H1 (cell line): Measurements from ENCODE around the gene SYT13. TPM values are rescaled to one million over a fixed set of nuclear protein-coding genes. Genes with fewer than 3 reads are reported as not detected.
A peak's percentile ranks its signal among the peaks of the same experiment; 100 is the strongest.

ENCODE experiments used
- BCL11A ChIP-seq, 2 experiments: IDR thresholded peaks; one replicate each; pipeline ENCODE4 v1.6.1; 2011; ENCODE audit warnings: low read depth in 2 of 2, low read length in 2 of 2, mild to moderate bottlenecking in 2 of 2
- BRCA1 ChIP-seq: IDR thresholded peaks from 2 replicates; pipeline ENCODE4 v1.6.1; 2012; ENCODE audit warnings: low read depth, low read length, improper control_type of control experiment
- CBX5 ChIP-seq: fragments of 300-800, 300-1000 bp; sonication (generic); IDR thresholded peaks from 2 replicates; pipeline ENCODE4 v1.7.1; 2016; ENCODE audit warnings: antibody characterized with exemption, low read length, low read depth
- CHD2 ChIP-seq: IDR thresholded peaks from 2 replicates; pipeline ENCODE4 v1.6.1; 2012; ENCODE audit warnings: low read length, improper control_type of control experiment
- CREB1 ChIP-seq: IDR thresholded peaks from 2 replicates; pipeline ENCODE4 v1.6.1; 2012; ENCODE audit warnings: inconsistent platforms
- EGR1 ChIP-seq: IDR thresholded peaks from 2 replicates; pipeline ENCODE4 v1.6.1; 2011; ENCODE audit warnings: low read depth, low read length, borderline replicate concordance
- FOSL1 ChIP-seq: IDR thresholded peaks from 2 replicates; pipeline ENCODE4 v1.6.1; 2011; ENCODE audit warnings: mild to moderate bottlenecking, low read depth, low read length, moderate library complexity; ENCODE audit not compliant: insufficient read depth
- MAFK ChIP-seq: IDR thresholded peaks from 2 replicates; pipeline ENCODE4 v1.6.1; 2012; ENCODE audit warnings: low read depth, mild to moderate bottlenecking, improper control_type of control experiment, low read length
- NANOG ChIP-seq: IDR thresholded peaks from 2 replicates; pipeline ENCODE4 v1.6.1; 2011; ENCODE audit warnings: low read length, low read depth, mild to moderate bottlenecking, inconsistent platforms; ENCODE audit not compliant: insufficient read depth, poor library complexity, severe bottlenecking
- POLR2A ChIP-seq, 2 experiments: IDR thresholded peaks; 1 replicate in 1 of 2; 2 replicates in 1 of 2; pipeline ENCODE4 v1.6.1; 2011; ENCODE audit warnings: low read depth in 2 of 2, low read length in 2 of 2, mild to moderate bottlenecking in 2 of 2; ENCODE audit errors: control extremely low read depth in 1 of 2
- RXRA ChIP-seq: IDR thresholded peaks from 2 replicates; pipeline ENCODE4 v1.6.1; 2011; ENCODE audit warnings: low read depth, mild to moderate bottlenecking, low read length, moderate library complexity; ENCODE audit not compliant: insufficient read depth
- SP1 ChIP-seq: IDR thresholded peaks from 2 replicates; pipeline ENCODE4 v1.6.1; 2011; ENCODE audit warnings: low read depth, low read length
- SP4 ChIP-seq: IDR thresholded peaks from 2 replicates; pipeline ENCODE4 v1.6.1; 2012; ENCODE audit warnings: low read length, inconsistent platforms
- SRF ChIP-seq: IDR thresholded peaks from 2 replicates; pipeline ENCODE4 v1.6.1; 2011; ENCODE audit warnings: mild to moderate bottlenecking, low read depth, low read length, moderate library complexity
- SUZ12 ChIP-seq: fragments of 200-600 bp; sonication (generic); IDR thresholded peaks from 2 replicates; pipeline ENCODE4 v1.6.1; 2012; ENCODE audit warnings: mild to moderate bottlenecking, inconsistent platforms, low read length, moderate library complexity, mixed read lengths
- TAF7 ChIP-seq: optimal IDR thresholded peaks from 2 replicates; pipeline ENCODE3; 2011; ENCODE audit warnings: low read depth, mild to moderate bottlenecking, inconsistent platforms, low read length, moderate library complexity, borderline replicate concordance
- TBP ChIP-seq: IDR thresholded peaks from 2 replicates; pipeline ENCODE4 v1.6.1; 2011; ENCODE audit warnings: low read depth, low read length, improper control_type of control experiment
- TEAD4 ChIP-seq: IDR thresholded peaks from 2 replicates; pipeline ENCODE4 v1.6.1; 2012; ENCODE audit warnings: low read depth, low read length, inconsistent platforms, mixed read lengths
- ZNF274 ChIP-seq: IDR thresholded peaks from 2 replicates; pipeline ENCODE4 v1.7.0; 2012; ENCODE audit warnings: low read length, borderline replicate concordance; ENCODE audit errors: extremely low read depth
- polyA plus RNA-seq, 7 experiments: library from polyadenylated mRNA; depleted of rRNA in 3 of 7; stranded (reverse) in 5 of 7; unstranded in 2 of 7; fragments of >200 nt in 5 of 7; fragments of 200-250 nt in 2 of 7; gene quantifications; 1 replicate in 5 of 7; 2 replicates in 1 of 7; 4 replicates in 1 of 7; pipeline versions ENCODE4 v1.2.1 to v1.2.3, GENCODE V29; 2011 to 2013; ENCODE audit warnings: missing spikeins in 2 of 7, mixed read lengths in 2 of 7
- total RNA-seq: library from RNA; stranded (reverse); fragmentation: NEBNext Ultra II Directional; extraction: Animal tissue kit (Norgen Biotek cat#: 25700); gene quantifications from 2 replicates; pipeline ENCODE4 v1.2.1, GENCODE V29; 2021
- TF ChIP-seq, protein P1 (sequence below): IDR thresholded peaks from 2 replicates; pipeline ENCODE4 v1.6.1; 2011; ENCODE audit warnings: low read length, improper control_type of control experiment
- TF ChIP-seq, protein P2 (sequence below): IDR thresholded peaks from 2 replicates; pipeline ENCODE4 v1.6.1; 2012; ENCODE audit warnings: inconsistent platforms
- TF ChIP-seq, protein P3 (sequence below): IDR thresholded peaks from 2 replicates; pipeline ENCODE4 v1.6.1; 2012; ENCODE audit warnings: low read length, inconsistent platforms
- TF ChIP-seq, protein P4 (sequence below): IDR thresholded peaks from 2 replicates; pipeline ENCODE4 v1.6.1; 2012; ENCODE audit warnings: inconsistent platforms

Gene SYT13
- total and polyA plus RNA-seq, 2 of the 8 experiments (the other 6 are each of a cell fraction or from before 2014, with no cell fraction given) = 4.8 to 13.2 TPM

DNA sequence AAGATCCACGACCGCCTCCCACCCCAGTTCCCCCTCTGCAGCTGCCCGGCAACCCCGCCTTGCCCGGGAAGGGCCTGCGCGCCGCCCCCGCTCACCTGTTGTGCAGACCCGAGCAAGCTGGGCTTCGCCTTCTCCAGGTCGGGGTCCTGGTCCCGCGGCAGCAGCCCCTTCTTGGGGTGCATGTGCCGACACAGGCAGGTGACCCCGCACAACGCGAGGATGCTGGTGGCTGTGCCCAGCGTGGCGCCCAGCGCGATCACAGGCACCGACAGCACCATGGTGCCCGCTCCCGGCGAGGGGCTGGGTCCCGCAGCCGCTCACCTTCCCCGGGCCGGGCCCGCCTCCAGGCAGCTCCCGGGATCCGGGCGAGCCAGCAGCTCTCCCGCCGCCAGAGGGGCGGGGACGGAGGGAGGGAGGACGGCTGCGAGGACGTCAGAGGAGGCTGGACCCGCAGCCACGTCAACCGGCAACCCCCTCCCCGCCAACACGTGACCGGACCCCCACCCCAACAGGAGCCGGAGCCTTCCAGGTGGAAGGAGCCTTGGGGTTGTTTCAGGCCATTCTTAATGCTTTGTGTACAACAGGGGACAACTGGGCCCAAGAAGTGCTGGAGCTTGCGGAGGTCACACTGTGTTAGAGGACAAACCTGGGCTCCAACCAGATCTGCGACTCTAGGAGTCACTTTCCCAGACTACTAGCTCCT, at the start of gene SYT13 (continued):
- TF ChIP-seq EGR1 (no peak), POLR2A (IDR thresholded peaks at IDR 0.05; ENCODE audit: control extremely low read depth in 1 of 2, low read depth in 2 of 2, low read length in 2 of 2) (peak in 1 of 2 experiments; percentile 49; a peak in 2 of 3 replicates), CBX5 (no peak), CHD2 (no peak), BCL11A (IDR thresholded peaks at IDR 0.05; ENCODE audit: low read depth in 2 of 2, low read length in 2 of 2) (no peak), NANOG (no peak), TBP (no peak), FOSL1 (no peak), TAF7 (no peak), CREB1 (peak; percentile 85), SP4 (no peak), TEAD4 (no peak), MAFK (no peak), BRCA1 (no peak), SRF (no peak), ZNF274 (no peak), SP1 (no peak), RXRA (no peak), SUZ12 (no peak)
- TF ChIP-seq, protein P1, sequence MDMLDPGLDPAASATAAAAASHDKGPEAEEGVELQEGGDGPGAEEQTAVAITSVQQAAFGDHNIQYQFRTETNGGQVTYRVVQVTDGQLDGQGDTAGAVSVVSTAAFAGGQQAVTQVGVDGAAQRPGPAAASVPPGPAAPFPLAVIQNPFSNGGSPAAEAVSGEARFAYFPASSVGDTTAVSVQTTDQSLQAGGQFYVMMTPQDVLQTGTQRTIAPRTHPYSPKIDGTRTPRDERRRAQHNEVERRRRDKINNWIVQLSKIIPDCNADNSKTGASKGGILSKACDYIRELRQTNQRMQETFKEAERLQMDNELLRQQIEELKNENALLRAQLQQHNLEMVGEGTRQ = peak; percentile 87
- TF ChIP-seq, protein P2, sequence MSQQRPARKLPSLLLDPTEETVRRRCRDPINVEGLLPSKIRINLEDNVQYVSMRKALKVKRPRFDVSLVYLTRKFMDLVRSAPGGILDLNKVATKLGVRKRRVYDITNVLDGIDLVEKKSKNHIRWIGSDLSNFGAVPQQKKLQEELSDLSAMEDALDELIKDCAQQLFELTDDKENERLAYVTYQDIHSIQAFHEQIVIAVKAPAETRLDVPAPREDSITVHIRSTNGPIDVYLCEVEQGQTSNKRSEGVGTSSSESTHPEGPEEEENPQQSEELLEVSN = peak; percentile 63; the same call in 1 of the 2 replicates
- TF ChIP-seq, protein P3, sequence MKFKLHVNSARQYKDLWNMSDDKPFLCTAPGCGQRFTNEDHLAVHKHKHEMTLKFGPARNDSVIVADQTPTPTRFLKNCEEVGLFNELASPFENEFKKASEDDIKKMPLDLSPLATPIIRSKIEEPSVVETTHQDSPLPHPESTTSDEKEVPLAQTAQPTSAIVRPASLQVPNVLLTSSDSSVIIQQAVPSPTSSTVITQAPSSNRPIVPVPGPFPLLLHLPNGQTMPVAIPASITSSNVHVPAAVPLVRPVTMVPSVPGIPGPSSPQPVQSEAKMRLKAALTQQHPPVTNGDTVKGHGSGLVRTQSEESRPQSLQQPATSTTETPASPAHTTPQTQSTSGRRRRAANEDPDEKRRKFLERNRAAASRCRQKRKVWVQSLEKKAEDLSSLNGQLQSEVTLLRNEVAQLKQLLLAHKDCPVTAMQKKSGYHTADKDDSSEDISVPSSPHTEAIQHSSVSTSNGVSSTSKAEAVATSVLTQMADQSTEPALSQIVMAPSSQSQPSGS = no peak
- TF ChIP-seq, protein P4, sequence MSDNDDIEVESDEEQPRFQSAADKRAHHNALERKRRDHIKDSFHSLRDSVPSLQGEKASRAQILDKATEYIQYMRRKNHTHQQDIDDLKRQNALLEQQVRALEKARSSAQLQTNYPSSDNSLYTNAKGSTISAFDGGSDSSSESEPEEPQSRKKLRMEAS = peak; percentile 78
